ENCODE results near the gene TUBB3. TPM values are rescaled to one million over a fixed set of nuclear protein-coding genes. Genes with fewer than 3 reads are reported as not detected.

TUBB3 gene
- total RNA-seq, 1 experiment from 2014 or later: 164 TPM

DNA sequence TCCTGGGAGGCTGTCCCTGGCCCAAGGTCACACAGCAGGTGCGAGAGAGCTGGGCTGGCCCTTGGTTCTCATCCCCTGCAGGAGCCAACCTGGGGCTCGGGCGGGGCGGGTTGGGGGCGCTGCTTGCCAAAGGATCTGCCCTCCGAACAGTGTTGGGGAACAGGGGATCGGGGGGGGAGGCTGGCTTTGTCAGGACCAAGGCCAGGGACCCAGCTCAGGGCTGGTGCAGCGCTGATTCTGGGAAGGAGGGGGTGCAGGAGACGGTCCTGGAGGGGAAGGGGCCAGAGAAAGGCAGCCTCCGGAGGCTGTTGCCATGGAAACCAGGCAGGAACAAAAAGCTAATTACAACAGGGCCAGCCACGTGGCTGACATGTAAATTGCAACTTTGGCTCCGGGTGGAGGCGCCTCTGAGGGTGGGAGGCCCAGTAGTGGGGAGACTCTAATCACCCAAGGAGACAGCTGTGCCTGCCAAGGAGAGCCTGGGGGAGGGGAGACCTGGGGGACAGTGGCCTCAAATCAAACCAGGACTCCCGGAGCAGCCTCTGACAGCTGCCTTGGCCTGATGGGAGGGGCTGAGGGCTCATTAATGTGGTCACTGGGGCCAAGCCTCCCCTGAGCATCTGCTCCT, 1.3 kb downstream of the TUBB3 start:
- Mint-ChIP-seq H3K36me3 (ENCODE audit: insufficient read depth in 1 of 3, low read depth in 3 of 3) (peaks cover under 1 to 8% (median 5%) of the 10 kb centered on the region in 3 experiments; a peak in 5 of 7 replicates), H3K4me3 (peak overlapping the region; percentile 67 to 80), H3K27me3 (ENCODE audit: low read depth) (peaks cover 17% of the 10 kb centered on the region), H3K27ac (peak overlapping the region in 1 of 3 experiments; percentile 53; a peak in 1 of 7 replicates), H3K9me3 (no peaks in the 10 kb centered on the region; a peak in 1 of 5 replicates), H3K4me1 (peaks cover 24 to 35% of the 10 kb centered on the region in 2 experiments)
- H3T11ph ChIP-seq (ENCODE audit: low read length): no peak overlapping the region
- H3K4ac ChIP-seq (ENCODE audit: low read depth, low read length): no peak overlapping the region
- no peak overlapping the region for H3K9ac ChIP-seq (ENCODE audit: extremely low read depth, insufficient read length, low read length)
- H2BK12ac ChIP-seq (ENCODE audit: insufficient read length, low read depth, low read length): no peak overlapping the region
- no peak overlapping the region for H2BK15ac ChIP-seq (ENCODE audit: low read depth, low read length)
- H4K5ac ChIP-seq (ENCODE audit: insufficient read length, low read depth, low read length): no peak overlapping the region
- TF ChIP-seq, protein P1, sequence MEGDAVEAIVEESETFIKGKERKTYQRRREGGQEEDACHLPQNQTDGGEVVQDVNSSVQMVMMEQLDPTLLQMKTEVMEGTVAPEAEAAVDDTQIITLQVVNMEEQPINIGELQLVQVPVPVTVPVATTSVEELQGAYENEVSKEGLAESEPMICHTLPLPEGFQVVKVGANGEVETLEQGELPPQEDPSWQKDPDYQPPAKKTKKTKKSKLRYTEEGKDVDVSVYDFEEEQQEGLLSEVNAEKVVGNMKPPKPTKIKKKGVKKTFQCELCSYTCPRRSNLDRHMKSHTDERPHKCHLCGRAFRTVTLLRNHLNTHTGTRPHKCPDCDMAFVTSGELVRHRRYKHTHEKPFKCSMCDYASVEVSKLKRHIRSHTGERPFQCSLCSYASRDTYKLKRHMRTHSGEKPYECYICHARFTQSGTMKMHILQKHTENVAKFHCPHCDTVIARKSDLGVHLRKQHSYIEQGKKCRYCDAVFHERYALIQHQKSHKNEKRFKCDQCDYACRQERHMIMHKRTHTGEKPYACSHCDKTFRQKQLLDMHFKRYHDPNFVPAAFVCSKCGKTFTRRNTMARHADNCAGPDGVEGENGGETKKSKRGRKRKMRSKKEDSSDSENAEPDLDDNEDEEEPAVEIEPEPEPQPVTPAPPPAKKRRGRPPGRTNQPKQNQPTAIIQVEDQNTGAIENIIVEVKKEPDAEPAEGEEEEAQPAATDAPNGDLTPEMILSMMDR (conservative IDR thresholded peaks at IDR 0.05): no peak
- 0 out of 2 replicates have a peak, but pooled peaks cover 2% of the 10 kb centered on the region for H3K79me2 ChIP-seq (ENCODE audit: insufficient read depth, low read length)
- no peak overlapping the region for H4K8ac ChIP-seq (replicated peaks; ENCODE audit: insufficient read length, low read depth, low read length)
- H3K23me2 ChIP-seq (ENCODE audit: insufficient read length, low read depth, low read length, poor library complexity, severe bottlenecking): peaks cover 18% of the 10 kb centered on the region
- H3K18ac ChIP-seq (ENCODE audit: insufficient read length, low read depth, low read length): no peak overlapping the region
- H4K20me1 ChIP-seq (ENCODE audit: control insufficient read depth, insufficient read depth, insufficient read length): no peaks in the 10 kb centered on the region
- no peaks in the 10 kb centered on the region for H3K9me3 ChIP-seq (ENCODE audit: control insufficient read depth, low read depth, low read length)
- no peak overlapping the region for H3K14ac ChIP-seq (ENCODE audit: insufficient read depth, low read length)
- no peak overlapping the region for H3K23ac ChIP-seq (ENCODE audit: insufficient read length, low read depth, low read length)
- no peak overlapping the region for H2BK5ac ChIP-seq (ENCODE audit: insufficient read length, low read length)
- H3K4me1 ChIP-seq (ENCODE audit: insufficient read depth, low read length): no peaks in the 10 kb centered on the region; the same call in 1 of the 2 replicates
- no peak overlapping the region for H2BK120ac ChIP-seq (ENCODE audit: low read depth, low read length, poor library complexity, severe bottlenecking)
- no peak overlapping the region for H3K27ac ChIP-seq (ENCODE audit: insufficient read length, low read depth, low read length)
- DNase-seq: peak; percentile 85
- WGBS (ENCODE audit: extremely low coverage, insufficient read length, low lambda C conversion rate): no CpG with 5 or more reads among the region's 14 CpGs
- no peak overlapping the region for H2AFZ ChIP-seq (ENCODE audit: low read length)
- no peak overlapping the region for H2BK20ac ChIP-seq (ENCODE audit: low read depth, low read length, poor library complexity, severe bottlenecking)
- H3K79me1 ChIP-seq (ENCODE audit: insufficient read depth, low read depth, low read length, poor library complexity, severe bottlenecking): peaks cover 3% of the 10 kb centered on the region
- H3K4me2 ChIP-seq (ENCODE audit: insufficient read depth, insufficient read length, low read length): peak overlapping the region; percentile 62
- no peaks in the 10 kb centered on the region for H3K27me3 ChIP-seq (ENCODE audit: insufficient read depth, low read length)
- H3K56ac ChIP-seq (ENCODE audit: insufficient read length, low read depth, low read length): no peak overlapping the region
- H2AK5ac ChIP-seq (ENCODE audit: insufficient read length, low read length): no peak overlapping the region
- no peak overlapping the region for H4K91ac ChIP-seq (ENCODE audit: insufficient read length, low read depth, low read length)
